OCI-LY1 (cell line): ENCODE measurements around the gene PTGFRN.

Source experiments
- H2AFZ ChIP-seq: fragments of 200-600 bp; sonication (generic), shearing (Covaris generic); 2 replicates; pipeline ENCODE4 v1.6.0; 2014; ENCODE audit warnings: antibody characterized with exemption, mild to moderate bottlenecking, low read length
- H3F3A ChIP-seq: fragments of 200-600 bp; sonication (generic), shearing (Covaris generic); 2 replicates; pipeline ENCODE4 v1.6.0; 2014; ENCODE audit warnings: mild to moderate bottlenecking, antibody characterized with exemption, low read length, moderate library complexity; ENCODE audit not compliant: insufficient read depth
- H3K27ac ChIP-seq: fragments of 200-600 bp; sonication (generic); 2 replicates; pipeline ENCODE4 v1.5.1; 2014; ENCODE audit warnings: low read length, mixed run types, mild to moderate bottlenecking, low read depth; ENCODE audit not compliant: poor library complexity, severe bottlenecking
- H3K27me3 ChIP-seq: fragments of 200-600 bp; sonication (generic); 2 replicates; pipeline ENCODE4 v1.6.0; 2014; ENCODE audit warnings: antibody characterized with exemption, mild to moderate bottlenecking, low read length, moderate library complexity; ENCODE audit not compliant: insufficient read depth
- H3K36me3 ChIP-seq: fragments of 200-600 bp; sonication (generic); 2 replicates; pipeline ENCODE4 v1.6.1; 2014; ENCODE audit warnings: mild to moderate bottlenecking, antibody characterized with exemption, low read length, moderate library complexity, mixed read lengths; ENCODE audit not compliant: insufficient read depth
- H3K4me1 ChIP-seq: fragments of 200-600 bp; sonication (generic); 2 replicates; pipeline ENCODE4 v1.5.1; 2014; ENCODE audit warnings: mild to moderate bottlenecking, low read length, moderate library complexity; ENCODE audit not compliant: insufficient read depth, severe bottlenecking
- H3K4me2 ChIP-seq: fragments of 200-600 bp; sonication (generic), shearing (Covaris generic); 2 replicates; pipeline ENCODE4 v1.6.1; 2014; ENCODE audit warnings: low read length
- H3K4me3 ChIP-seq: fragments of 200-600 bp; sonication (generic); 2 replicates; pipeline ENCODE4 v1.5.1; 2014; ENCODE audit warnings: low read length, low read depth, mild to moderate bottlenecking, mixed read lengths; ENCODE audit not compliant: poor library complexity, severe bottlenecking
- H3K79me2 ChIP-seq: fragments of 200-600 bp; shearing (Covaris generic); 2 replicates; pipeline ENCODE4 v1.6.1; 2016; ENCODE audit warnings: mixed run types, low read length, mixed read lengths; ENCODE audit not compliant: insufficient read depth
- H3K9ac ChIP-seq: fragments of 200-600 bp; sonication (generic), shearing (Covaris generic); 2 replicates; pipeline ENCODE4 v1.6.1; 2014; ENCODE audit warnings: mild to moderate bottlenecking, low read length, mixed read lengths
- H3K9me2 ChIP-seq: fragments of 200-600 bp; sonication (generic), shearing (Covaris generic); 2 replicates; pipeline ENCODE4 v1.6.1; 2014; ENCODE audit warnings: low read depth, mild to moderate bottlenecking, low read length, mixed read lengths
- H3K9me3 ChIP-seq: fragments of 200-600 bp; shearing (Covaris generic); 2 replicates; pipeline ENCODE4 v1.6.1; 2014; ENCODE audit warnings: low read length, mixed read lengths
- H4K20me1 ChIP-seq: fragments of 200-600 bp; sonication (generic), shearing (Covaris generic); 2 replicates; pipeline ENCODE4 v1.6.0; 2016; ENCODE audit warnings: mild to moderate bottlenecking, low read length; ENCODE audit not compliant: insufficient read depth
- EZH2 ChIP-seq: fragments of 200-600 bp; sonication (generic), shearing (Covaris generic); IDR thresholded peaks from 2 replicates; pipeline ENCODE4 v1.8.0; 2017; ENCODE audit warnings: borderline replicate concordance, mixed run types, mild to moderate bottlenecking, antibody characterized with exemption, low read length, moderate library complexity, mixed read lengths
- TF ChIP-seq, protein P1 (sequence below): fragments of 200-600 bp; sonication (generic), shearing (Covaris generic); IDR thresholded peaks from 2 replicates; pipeline ENCODE4 v1.5.1; 2017; ENCODE audit warnings: mild to moderate bottlenecking, antibody characterized with exemption, low read length, moderate library complexity, mixed read lengths

PTGFRN gene

DNA sequence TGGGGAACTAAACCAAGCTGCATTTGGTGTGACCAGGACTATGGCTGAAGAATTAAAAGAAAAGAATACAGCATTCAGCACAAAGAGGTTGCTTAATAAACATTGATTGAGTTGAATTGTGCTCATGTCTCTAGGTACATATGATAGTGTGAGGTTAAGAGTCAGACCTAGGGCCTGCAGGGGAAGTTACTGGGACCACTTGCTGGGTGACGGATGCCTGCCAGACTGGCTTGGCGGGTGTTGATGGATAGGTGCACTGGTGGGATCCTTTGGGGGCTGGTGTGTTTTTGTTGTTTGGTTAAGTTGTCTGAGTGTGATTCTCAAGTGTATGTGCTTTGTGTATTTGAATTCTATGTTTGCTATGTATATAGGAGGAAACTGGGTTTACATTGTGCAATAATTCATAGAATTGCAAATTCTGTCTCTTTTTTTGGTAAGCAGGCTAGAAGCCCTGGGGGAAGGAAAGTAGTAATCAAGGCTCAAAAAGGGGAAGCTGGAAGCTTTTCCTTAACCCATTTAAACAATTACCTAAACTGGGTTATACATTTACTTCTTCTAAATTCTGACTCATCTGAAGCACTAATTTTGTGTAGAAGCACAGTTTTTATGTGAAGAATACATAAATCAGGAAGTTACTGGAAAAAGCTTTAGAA, 93.6 kb downstream of the PTGFRN start:
- Histone ChIP-seq H3K4me3 (no peak overlapping the region), H3K36me3 (no peaks in the 10 kb centered on the region), H2AFZ (no peak overlapping the region), H3K4me1 (no peaks in the 10 kb centered on the region), H4K20me1 (no peaks in the 10 kb centered on the region), H3K9me2 (no peaks in the 10 kb centered on the region), H3K9ac (no peak overlapping the region), H3K9me3 (no peaks in the 10 kb centered on the region), H3K4me2 (no peak overlapping the region), H3K79me2 (no peaks in the 10 kb centered on the region), H3K27me3 (no peaks in the 10 kb centered on the region), H3K27ac (no peak overlapping the region), H3F3A (no peaks in the 10 kb centered on the region)
- no peak for TF ChIP-seq EZH2
- TF ChIP-seq, protein P1, sequence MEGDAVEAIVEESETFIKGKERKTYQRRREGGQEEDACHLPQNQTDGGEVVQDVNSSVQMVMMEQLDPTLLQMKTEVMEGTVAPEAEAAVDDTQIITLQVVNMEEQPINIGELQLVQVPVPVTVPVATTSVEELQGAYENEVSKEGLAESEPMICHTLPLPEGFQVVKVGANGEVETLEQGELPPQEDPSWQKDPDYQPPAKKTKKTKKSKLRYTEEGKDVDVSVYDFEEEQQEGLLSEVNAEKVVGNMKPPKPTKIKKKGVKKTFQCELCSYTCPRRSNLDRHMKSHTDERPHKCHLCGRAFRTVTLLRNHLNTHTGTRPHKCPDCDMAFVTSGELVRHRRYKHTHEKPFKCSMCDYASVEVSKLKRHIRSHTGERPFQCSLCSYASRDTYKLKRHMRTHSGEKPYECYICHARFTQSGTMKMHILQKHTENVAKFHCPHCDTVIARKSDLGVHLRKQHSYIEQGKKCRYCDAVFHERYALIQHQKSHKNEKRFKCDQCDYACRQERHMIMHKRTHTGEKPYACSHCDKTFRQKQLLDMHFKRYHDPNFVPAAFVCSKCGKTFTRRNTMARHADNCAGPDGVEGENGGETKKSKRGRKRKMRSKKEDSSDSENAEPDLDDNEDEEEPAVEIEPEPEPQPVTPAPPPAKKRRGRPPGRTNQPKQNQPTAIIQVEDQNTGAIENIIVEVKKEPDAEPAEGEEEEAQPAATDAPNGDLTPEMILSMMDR, result no peak

DNA sequence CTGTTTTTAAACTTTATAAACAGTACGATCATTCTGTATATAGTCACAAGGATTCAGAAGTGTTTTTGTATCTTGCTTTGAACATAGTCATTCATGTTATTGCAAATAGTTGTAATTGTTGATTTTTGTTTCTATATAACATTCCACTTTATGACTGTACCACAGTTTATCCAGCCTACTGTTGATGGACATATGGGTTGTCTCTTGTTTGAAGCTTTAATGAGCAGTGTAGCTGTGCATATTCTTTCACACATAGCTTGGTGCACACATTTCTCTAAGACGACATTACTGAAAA, 98.0 kb downstream of the PTGFRN start:
- no peaks in the 10 kb centered on the region for H3K9me3 ChIP-seq
- H3K36me3 ChIP-seq, result no peaks in the 10 kb centered on the region
- H3F3A ChIP-seq, result no peaks in the 10 kb centered on the region
- H3K4me1 ChIP-seq, result no peaks in the 10 kb centered on the region
- no peaks in the 10 kb centered on the region for H3K27me3 ChIP-seq
- no peak overlapping the region for H2AFZ ChIP-seq
- H3K4me2 ChIP-seq, result no peak overlapping the region
- TF ChIP-seq EZH2, result no peak
- TF ChIP-seq, protein P1, result no peak
- H3K27ac ChIP-seq, result no peak overlapping the region
- H3K9ac ChIP-seq, result no peak overlapping the region
- H4K20me1 ChIP-seq, result no peaks in the 10 kb centered on the region
- H3K9me2 ChIP-seq, result no peaks in the 10 kb centered on the region
- H3K4me3 ChIP-seq, result no peak overlapping the region
- no peaks in the 10 kb centered on the region for H3K79me2 ChIP-seq

DNA sequence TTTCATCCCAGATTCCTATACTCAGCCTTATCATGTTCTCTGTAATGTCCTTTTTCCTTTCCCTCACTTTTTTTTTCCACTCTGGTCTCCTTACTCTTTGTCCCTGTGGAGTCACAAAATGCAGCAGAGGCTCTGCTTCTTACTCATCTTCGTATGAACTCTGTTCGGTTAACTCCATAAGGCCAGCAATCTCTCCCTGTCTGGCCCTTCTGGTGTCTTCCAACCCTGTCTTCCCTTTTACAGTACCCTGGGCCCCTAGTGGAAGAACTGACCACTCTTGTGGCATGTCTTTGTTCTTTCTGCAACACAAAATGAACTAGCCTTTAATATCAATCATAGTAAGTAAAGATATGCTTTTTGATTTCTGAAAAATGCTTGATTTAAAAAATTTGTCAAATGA, 98.9 kb downstream of the PTGFRN start:
- Histone ChIP-seq H4K20me1 (no peaks in the 10 kb centered on the region), H2AFZ (no peak overlapping the region), H3K4me2 (no peak overlapping the region), H3K27ac (no peak overlapping the region), H3K4me3 (no peak overlapping the region), H3K9ac (no peak overlapping the region), H3F3A (no peaks in the 10 kb centered on the region), H3K9me3 (no peaks in the 10 kb centered on the region), H3K4me1 (no peaks in the 10 kb centered on the region), H3K79me2 (no peaks in the 10 kb centered on the region), H3K9me2 (no peaks in the 10 kb centered on the region), H3K36me3 (no peaks in the 10 kb centered on the region), H3K27me3 (no peaks in the 10 kb centered on the region)
- TF ChIP-seq, protein P1, result no peak
- no peak for TF ChIP-seq EZH2
